Panc1 (cell line): Measurements from ENCODE around the gene TRMT10A.

Experiments used
- SIN3A ChIP-seq: IDR thresholded peaks from 2 replicates; pipeline ENCODE4 v1.6.1; 2012; ENCODE audit warnings: low read depth, mild to moderate bottlenecking, low read length, moderate library complexity, borderline replicate concordance; ENCODE audit not compliant: insufficient read depth
- TCF7L2 ChIP-seq: IDR thresholded peaks from 2 replicates; pipeline ENCODE4 v1.6.1; 2011; ENCODE audit warnings: mild to moderate bottlenecking, low read depth, low read length, inconsistent platforms
- TF ChIP-seq, protein P1 (sequence below): fragments of 450-650 bp; IDR thresholded peaks from 2 replicates; pipeline ENCODE4 v1.5.1; 2017; ENCODE audit warnings: mild to moderate bottlenecking

DNA sequence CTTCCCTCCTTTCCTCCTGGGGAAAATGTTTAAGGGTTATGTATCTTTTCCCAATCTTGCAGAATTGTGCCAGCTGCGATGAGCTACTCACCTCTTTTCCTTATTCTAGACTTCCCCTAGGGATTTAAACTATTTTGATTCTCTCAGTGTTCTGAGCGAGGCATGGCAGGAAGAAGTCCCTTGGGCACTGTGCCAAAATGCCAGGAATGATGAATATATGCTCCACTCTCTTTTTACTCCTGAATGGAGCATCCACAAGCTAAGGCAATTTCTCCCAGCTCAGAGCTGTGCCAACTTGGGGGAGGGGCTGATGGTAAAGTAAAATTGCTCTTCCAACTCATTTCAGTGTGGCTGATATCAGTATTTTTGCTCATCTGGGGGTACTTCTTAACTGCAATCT, 57.1 kb downstream of the TRMT10A start:
- TF ChIP-seq, protein P1, sequence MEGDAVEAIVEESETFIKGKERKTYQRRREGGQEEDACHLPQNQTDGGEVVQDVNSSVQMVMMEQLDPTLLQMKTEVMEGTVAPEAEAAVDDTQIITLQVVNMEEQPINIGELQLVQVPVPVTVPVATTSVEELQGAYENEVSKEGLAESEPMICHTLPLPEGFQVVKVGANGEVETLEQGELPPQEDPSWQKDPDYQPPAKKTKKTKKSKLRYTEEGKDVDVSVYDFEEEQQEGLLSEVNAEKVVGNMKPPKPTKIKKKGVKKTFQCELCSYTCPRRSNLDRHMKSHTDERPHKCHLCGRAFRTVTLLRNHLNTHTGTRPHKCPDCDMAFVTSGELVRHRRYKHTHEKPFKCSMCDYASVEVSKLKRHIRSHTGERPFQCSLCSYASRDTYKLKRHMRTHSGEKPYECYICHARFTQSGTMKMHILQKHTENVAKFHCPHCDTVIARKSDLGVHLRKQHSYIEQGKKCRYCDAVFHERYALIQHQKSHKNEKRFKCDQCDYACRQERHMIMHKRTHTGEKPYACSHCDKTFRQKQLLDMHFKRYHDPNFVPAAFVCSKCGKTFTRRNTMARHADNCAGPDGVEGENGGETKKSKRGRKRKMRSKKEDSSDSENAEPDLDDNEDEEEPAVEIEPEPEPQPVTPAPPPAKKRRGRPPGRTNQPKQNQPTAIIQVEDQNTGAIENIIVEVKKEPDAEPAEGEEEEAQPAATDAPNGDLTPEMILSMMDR: no peak
- TF ChIP-seq SIN3A: no peak
- no peak for TF ChIP-seq TCF7L2
